AG04449 (cell line): ENCODE measurements around the gene EDARADD.
A peak's percentile ranks its signal among the peaks of the same experiment; 100 is the strongest.
"Not testable (repeated sequence)": the region's sequence is repeated elsewhere in the genome, so short reads cannot be mapped to it uniquely, and the experiment has no call there.

ENCODE experiments used
- CTCF ChIA-PET: fragments of 350-600 bp; formaldehyde crosslinking; extraction: SDS; loops from one replicate; lab custom pipeline; 2021; ENCODE audit warnings: antibody characterized with exemption; lab: Yijun Ruan, JAX
- POLR2A ChIA-PET: fragments of 400-600, 350-600 bp; formaldehyde crosslinking; extraction: SDS; loops from one replicate; lab custom pipeline; 2020; ENCODE audit warnings: antibody characterized with exemption, inconsistent platforms; lab: Yijun Ruan, JAX
- DNase-seq: peaks from one replicate; pipeline ENCODE4 v3.0.0-alpha.2; 2010; ENCODE audit warnings: low read depth, low spot score
- H3K4me3 ChIP-seq: 2 replicates; pipeline ENCODE4 v1.5.1; 2011; ENCODE audit warnings: low read depth, mild to moderate bottlenecking, control low read depth, low read length
- CTCF ChIP-seq: IDR thresholded peaks from one replicate; pipeline ENCODE4 v1.5.1; 2011; ENCODE audit warnings: mild to moderate bottlenecking, moderate library complexity, low read length, control low read depth, inconsistent platforms; ENCODE audit not compliant: insufficient read depth; ENCODE audit errors: missing control alignments

The EDARADD gene

GRCh38 chr1:236393681-236394481, at the start of gene EDARADD:
EDARADD (plus strand) TSS chr1:236394286; CDS start chr1:236394445, 159 bp downstream.
- DNase-seq, result peak; percentile 28
- ChIA-PET POLR2A (no interaction called here), CTCF (no interaction called here)
- no peak for TF ChIP-seq CTCF
- peak within 1 kb of the TSS; percentile 63 for H3K4me3 ChIP-seq

- ChIA-PET CTCF (no interaction called here), POLR2A (no interaction called here)
- no peak for TF ChIP-seq CTCF
- DNase-seq, result no peak
- no peak overlapping the region for H3K4me3 ChIP-seq
Observed at GRCh38 chr1:236345728-236346127, 48.4 kb upstream of the EDARADD start.

DNA sequence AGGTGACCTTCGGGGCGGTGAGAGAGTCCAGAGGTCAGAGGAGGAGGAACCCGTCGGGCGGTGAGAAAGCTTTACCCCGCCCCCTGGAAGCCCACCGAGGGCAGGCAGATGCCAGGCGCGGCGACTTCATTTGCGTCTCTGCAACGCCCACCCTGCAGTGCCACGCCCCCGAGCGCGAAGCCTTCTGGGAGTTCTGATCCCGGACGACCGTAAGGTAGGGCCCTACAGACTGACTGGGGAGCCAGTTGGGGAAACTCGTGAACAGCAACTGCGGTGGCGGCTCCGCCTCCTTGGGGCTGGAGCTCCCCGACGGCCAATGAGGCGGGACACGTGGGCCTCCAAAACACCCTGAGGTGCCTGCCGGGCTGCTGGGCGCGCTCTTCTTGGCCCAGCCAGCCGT, 46.0 kb upstream of the EDARADD start:
- POLR2A ChIA-PET, result no interaction called here
- no peak overlapping the region for H3K4me3 ChIP-seq
- CTCF ChIA-PET, result no interaction called here
- no peak for TF ChIP-seq CTCF
- no peak for DNase-seq

GRCh38 chr1:236350308-236350707, 43.8 kb upstream of the EDARADD start:
- H3K4me3 ChIP-seq, result no peak overlapping the region
- CTCF ChIA-PET, result no interaction called here
- DNase-seq, result no peak
- no peak for TF ChIP-seq CTCF
- POLR2A ChIA-PET, result no interaction called here

- DNase-seq, result no peak
- TF ChIP-seq CTCF, result no peak
- no peak overlapping the region for H3K4me3 ChIP-seq
- CTCF ChIA-PET, result no interaction called here
- POLR2A ChIA-PET, result no interaction called here
Observed at GRCh38 chr1:236351875-236352573, 42.1 kb upstream of the EDARADD start.

GRCh38 chr1:236352747-236353146, 41.3 kb upstream of the EDARADD start:
- CTCF ChIA-PET, DNase-seq, H3K4me3 ChIP-seq, POLR2A ChIA-PET: not testable (repeated sequence)
